ENCODE data around the gene TPRX1.

- TF ChIP-seq CTCF (IDR thresholded peaks at IDR 0.05; ENCODE audit: low read depth, low read length, poor library complexity, severe bottlenecking) (no peak), EZH2phosphoT487 (IDR thresholded peaks at IDR 0.05; ENCODE audit: borderline replicate concordance, low read length) (no peak)
Observed at GRCh38 chr19:47802521-47803043, 1.8 kb downstream of the TPRX1 start.

All from DOHH2 (cell line).